Daoy (cell line): Measurements from ENCODE around the gene DAGLA. TPM values are rescaled to one million over a fixed set of nuclear protein-coding genes. Genes with fewer than 3 reads are reported as not detected.
A peak's percentile ranks its signal among the peaks of the same experiment; 100 is the strongest.

Experiments
- DNase-seq: peaks from one replicate; pipeline ENCODE4 v3.0.0-alpha.2; 2015; ENCODE audit warnings: low read depth
- total RNA-seq: library from RNA; depleted of rRNA; stranded (reverse); fragments of >200 nt; shearing (Covaris generic); gene quantifications from 2 replicates; pipeline ENCODE4 v1.2.3, GENCODE V29; 2014

Gene DAGLA
- total RNA-seq, 1 experiment from 2014 or later, result 0.91 TPM

DNA sequence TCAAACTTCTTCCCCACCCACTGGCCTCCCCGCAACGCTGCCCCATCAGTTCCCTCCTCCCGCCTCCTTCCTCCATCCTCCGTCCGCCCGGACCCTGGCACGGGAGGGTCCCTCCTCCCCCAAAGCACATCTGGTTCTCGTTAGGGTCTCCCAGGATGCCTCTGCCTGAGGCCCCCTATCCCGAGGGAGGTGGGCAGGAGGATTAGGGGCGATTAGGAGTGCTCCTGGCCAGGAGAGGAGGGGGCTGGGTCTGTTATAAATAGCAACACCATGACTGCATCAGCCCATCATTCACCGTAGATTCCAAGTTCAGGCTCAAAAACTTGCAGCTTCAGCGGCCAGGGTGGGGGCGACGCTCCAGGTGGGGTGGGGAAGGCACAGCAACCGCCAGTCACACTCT, 82.6 kb downstream of the DAGLA start:
- no peak for DNase-seq

DNA sequence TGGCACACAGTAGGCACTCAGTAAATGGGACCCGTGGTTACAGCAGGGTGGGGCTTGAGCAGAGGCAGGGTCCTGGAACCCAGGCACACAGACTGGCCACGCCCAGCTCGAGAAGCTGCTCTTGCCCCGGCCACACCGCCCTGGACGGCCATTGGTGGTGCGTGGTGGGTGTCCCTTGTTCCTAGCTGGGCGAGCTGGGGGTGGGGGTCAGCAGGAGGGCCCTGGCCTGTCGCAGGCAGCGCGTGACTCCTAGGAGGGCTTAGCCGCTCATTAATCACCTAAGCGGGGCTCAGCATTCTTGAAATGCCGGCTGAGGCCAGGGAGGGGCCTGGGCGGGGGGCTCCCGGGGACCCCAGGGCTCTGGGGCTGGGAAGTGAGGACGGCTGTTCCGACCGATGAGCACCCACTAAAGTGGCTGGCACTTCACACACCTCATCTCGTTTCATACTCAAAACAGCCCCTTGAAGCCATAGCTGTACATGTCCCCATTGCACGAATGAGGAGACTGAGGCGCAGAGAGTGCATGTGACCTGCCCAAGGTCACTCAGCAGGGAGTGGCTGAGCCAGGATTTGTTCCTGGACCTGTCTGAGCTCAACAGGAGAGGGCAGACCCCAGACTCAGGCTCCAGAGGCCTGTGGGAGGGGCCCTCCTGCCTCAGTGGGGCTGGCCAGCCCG, 83.9 kb downstream of the DAGLA start:
- no peak for DNase-seq

DNA sequence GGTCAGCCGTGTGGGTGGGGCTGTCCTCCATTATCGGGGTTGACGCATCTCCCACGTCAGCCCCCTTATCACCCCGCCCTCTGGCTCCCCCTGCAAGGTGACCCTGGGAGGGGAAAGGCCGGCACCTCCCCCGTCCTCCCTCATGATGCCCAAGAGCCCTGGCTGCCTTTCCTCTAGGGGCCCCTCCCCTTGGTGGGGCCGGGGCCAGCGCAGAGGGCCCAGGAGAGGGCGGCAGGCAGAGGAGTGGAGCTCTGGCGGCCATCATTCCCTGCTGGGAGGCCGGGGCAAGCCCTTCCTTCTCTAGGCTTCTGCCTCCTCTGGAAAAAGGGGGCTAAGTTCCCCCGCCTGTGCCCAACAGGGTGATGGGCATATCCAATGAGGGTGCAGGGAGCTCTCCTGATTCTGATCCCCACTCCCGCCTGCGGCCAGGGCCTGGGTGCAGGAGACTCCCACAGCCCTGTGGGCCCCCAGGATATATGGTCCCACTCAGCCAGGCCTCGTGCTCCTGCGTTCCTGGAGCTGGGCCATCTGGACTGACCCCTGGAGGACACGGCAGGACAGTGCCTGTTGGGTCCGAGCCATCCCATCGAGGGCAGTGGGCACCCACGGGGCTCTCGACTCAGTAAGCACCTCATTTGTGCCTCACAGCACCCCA, 84.5 kb downstream of the DAGLA start:
- no peak for DNase-seq

DNA sequence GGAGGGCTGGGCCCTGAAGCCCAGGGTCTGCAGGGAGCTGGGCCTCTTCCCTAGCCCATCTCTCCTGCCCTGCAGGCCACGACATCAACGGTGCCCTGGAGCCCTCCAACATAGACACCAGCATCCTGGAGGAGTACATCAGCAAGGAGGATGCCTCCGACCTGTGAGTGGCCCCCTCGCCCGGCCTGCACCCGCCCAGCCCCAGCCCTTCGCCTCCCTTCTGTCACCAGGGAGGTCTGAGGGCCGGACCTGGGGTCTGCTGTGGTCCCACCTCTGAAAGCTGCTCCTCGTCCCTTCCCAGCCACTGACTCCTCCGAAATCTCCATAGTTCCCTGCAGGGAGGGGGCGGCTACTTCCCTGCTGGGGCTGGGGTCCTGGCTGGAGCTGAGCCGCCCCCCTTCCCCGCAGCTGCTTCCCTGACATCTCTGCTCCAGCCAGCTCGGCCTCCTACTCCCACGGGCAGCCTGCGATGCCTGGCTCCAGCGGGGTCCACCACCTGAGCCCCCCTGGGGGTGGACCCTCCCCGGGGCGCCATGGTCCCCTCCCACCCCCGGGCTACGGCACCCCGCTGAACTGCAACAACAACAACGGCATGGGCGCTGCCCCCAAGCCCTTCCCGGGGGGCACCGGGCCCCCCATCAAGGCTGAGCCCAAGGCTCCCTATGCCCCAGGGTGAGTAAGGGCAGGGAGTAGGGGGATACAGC, 85.5 kb downstream of the DAGLA start:
- DNase-seq, result no peak

DNA sequence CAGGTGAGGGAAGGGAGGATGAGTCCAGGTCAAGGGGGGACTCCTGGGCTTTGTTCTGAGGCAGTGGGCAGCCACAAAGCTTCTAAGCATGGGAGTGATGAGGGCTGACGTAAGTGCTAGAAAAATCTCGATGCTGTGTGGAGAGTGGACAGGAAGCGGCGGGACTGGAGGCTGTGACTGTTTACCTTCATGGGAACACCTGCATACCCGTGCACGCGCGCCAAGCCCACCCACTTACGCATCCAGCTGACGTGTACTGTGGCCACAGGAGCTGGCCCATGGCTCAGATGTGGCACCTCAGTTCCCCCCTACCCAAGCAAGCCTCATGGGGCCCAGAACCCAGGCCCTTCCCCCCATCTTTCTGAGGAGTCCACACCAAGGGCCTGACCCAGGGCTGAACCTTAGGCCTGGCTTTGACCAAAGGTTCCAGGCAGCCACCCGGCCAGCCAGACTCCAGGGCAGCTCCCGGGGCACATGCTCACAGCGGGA, 86.2 kb downstream of the DAGLA start:
- peak; percentile 26 for DNase-seq

DNA sequence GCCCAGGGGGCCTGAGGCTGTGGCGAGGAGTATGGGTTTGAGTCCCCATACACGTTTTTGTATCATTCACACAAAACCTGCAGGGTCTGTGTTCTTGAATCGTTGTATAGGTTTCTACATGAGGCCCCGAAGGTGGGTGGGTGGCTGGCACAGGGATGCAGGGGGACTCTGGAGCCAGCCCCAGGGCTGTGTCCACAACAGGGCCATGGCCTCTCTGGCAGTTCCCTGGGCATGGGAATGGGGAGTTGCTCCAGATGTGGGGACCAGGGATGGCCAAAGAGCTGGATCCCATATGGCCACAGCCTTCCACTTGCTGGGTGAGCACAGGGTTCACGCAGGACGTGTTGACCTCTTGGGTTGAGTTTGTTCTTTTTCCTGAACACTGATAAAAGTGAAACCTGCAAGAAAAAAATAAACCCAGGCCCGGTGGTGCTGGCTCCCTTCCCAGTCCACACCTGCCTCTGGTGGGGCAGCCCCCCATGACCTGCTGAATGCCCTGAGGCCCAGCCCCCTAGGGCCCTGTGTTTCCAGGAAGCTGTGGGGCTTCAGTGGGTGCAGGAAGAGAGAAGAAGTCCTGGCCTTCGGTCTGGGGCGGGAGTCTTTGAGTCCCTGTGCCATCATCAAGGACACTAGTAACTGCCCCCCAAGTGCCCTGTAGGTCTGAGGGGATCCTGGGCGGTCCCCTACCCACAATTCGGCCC, 88.3 kb downstream of the DAGLA start:
- no peak for DNase-seq

DNA sequence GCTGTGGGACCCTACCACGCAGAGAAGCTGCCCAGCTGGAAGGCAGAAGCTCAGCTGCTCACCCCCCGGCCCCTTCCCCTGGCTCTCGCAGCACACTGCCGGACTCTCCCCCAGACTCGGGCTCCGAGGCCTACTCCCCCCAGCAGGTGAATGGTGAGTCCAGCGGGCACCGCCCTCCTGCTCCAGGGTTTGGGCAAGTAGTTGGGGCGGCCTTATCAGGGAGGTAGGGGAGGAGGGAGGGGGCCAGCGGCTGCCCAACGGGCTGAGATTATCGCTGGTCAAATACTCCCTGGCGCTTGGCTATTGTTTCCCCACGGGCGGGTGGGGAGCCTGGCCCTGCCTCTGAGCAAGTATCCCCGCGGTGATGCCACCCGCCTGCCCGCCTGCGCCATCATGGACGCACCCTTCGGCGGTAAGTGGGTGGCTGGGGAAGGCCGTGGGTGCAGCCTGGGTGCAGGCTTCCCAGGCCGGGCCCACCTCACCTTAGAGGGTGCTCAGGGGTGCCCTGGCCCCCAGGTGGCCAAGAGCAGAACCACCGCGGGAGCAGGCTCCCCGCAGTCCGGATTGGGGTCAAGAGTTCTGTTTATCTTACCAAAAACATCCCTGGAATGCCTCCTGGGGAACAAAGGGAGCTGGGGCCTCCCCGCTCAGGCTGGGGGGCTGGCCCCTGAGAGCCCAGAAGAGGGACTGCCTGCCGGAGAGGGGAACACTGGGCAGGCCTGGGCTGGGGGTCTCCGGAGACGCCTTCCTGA, 89.2 kb downstream of the DAGLA start:
- DNase-seq, result no peak

DNA sequence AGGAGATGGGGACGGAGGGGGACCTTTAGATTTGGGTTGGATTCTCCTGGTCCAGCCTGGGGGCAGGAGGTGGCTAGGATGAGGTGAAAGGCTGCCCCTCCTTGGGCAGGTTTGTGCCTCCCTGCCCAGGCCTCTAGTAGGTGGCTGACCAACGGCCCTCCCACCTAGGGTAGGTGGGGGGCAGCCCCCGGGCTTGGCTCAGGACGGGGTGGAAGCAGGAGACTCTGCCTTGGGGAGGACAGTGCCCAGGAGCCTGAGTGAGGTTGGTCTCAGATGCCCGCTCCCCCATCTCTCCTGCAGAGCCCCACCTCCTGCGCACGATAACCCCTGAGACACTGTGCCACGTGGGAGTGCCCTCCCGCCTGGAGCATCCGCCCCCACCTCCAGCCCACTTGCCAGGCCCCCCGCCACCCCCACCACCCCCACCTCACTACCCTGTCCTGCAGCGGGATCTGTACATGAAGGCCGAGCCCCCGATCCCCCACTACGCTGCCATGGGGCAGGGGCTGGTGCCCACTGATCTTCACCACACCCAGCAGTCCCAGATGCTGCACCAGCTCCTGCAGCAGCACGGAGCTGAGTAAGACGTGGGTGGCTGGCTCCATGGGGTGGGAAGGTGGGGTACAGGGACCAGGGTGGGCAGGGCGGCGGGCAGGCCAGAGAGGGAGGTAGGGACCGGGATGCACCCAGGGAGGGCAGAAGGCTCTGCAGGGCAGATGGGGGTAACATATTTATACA, 89.9 kb downstream of the DAGLA start:
- no peak for DNase-seq

DNA sequence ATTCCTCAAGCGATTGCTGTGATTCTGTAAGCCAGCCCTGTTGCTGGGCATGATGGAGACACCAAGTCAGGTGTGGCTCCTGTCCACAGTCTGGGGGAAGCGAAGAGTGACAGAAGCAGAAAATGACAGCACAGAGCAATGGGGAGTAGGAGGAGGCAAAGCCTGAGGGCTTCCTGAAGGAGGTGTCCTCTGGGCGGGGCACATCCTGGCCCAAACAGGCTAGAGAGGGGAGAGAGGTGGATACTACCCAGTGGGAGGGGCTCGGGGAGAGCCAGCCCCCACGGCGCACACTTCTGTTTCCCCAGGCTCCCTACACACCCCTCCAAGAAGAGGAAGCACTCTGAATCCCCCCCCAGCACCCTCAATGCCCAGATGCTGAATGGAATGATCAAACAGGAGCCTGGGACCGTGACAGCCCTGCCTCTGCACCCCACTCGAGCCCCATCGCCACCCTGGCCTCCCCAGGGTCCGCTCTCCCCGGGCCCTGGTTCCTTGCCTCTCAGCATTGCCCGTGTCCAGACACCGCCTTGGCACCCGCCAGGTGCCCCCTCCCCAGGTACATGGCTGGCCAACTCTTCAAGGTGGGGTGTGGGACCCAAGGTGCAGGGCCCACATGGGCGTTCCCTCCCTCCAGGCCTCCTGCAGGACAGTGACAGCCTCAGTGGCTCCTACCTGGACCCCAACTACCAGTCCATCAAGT, 91.2 kb downstream of the DAGLA start:
- no peak for DNase-seq

DNA sequence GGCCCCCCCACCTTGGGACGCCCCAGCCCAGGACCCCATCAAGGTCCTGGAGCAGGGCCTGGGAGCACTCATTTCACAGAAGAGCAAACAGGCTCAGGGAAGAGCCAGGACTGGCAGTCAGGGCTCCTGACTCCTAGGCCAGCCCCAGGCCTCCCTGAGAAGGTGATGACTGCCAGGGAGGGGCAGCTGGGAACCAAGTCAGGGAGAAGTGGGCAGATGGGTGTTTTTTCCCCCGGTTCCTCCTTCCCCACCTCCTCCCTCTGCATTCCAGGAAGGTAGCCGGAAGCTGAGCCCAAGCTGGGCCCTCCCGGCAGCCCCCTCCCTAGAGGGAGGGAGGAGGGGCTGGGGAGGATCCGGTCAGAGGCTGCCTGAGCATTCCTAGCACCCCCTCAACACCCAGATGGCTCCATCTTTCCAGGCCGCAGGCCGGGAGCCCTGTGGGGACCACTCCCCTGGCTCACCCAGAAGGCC, 91.8 kb downstream of the DAGLA start:
- no peak for DNase-seq

DNA sequence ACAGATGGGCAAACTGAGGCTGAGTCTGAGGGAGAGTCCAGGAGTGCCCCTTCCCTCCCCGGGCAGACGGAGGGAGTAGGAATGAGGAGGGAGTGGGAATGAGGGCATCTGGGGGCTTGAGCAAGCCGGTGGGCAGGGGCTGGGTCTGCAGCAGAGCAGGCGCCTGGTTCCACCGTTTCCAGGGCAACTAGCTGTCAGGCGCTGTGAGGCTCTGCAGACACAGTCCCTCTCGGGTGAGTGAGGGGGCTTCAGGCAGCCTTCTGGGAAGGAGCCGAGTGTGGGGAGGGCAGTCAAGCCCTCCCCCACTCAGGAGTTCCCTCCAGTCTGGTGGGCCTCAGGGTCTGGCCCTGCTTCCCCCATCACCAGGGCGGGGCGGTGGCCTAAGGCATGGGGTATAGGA, 93.2 kb downstream of the DAGLA start:
- no peak for DNase-seq

DNA sequence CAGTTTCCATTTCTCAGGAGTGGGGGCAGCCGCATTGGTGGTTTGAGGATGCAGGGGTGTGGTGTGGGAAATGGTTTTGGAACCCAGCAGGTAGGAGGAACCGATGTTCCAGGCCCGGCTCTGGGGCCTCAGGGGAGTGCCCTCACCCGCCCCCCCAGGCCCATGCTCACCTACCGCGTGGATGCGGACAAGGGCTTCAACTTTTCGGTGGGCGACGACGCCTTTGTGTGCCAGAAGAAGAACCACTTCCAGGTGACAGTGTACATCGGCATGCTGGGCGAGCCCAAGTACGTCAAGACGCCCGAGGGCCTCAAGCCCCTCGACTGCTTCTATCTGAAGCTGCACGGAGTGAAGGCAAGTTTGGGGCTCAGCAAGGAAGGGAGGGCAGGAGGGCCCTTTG, 93.6 kb downstream of the DAGLA start:
- no peak for DNase-seq

DNA sequence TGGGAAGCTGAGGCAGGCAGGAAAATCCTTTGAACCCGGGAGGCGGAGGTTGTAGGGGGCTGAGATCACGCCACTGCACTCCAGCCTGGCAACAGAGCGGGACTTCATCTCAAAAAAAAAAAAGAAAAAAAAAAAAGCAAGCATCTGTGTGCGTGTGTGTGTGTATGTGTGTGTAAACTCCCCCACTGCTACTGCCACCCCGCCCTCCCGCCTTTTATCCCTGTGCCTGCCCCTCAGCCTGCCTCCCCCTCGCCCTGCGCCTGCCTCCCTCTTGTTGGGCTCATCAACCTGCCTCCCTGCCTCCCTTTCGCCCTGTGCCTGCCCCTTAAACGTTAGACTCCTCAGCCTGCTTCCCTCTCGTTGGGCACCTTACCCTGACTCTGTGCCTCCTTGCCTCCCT, 94.2 kb downstream of the DAGLA start:
- no peak for DNase-seq

DNA sequence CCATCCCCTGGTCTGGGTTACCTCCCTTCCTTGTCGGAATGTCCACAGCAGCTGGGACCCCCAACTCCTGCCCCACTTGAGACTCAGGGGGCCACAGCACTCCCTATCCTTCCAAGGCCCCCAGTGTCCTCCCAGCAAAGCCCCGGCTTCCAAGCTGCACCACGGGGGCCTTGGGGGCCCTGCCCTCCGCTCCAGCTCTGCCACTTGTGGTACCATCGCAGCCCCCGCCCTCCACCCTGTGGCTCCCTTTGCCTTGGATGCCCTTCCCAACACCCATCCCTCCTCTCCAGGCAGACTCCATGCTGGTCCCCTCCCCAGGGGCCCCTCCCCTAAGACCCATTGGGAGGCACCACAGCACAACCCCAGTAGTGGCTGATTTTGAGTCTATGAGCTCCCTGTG, 94.9 kb downstream of the DAGLA start:
- no peak for DNase-seq

DNA sequence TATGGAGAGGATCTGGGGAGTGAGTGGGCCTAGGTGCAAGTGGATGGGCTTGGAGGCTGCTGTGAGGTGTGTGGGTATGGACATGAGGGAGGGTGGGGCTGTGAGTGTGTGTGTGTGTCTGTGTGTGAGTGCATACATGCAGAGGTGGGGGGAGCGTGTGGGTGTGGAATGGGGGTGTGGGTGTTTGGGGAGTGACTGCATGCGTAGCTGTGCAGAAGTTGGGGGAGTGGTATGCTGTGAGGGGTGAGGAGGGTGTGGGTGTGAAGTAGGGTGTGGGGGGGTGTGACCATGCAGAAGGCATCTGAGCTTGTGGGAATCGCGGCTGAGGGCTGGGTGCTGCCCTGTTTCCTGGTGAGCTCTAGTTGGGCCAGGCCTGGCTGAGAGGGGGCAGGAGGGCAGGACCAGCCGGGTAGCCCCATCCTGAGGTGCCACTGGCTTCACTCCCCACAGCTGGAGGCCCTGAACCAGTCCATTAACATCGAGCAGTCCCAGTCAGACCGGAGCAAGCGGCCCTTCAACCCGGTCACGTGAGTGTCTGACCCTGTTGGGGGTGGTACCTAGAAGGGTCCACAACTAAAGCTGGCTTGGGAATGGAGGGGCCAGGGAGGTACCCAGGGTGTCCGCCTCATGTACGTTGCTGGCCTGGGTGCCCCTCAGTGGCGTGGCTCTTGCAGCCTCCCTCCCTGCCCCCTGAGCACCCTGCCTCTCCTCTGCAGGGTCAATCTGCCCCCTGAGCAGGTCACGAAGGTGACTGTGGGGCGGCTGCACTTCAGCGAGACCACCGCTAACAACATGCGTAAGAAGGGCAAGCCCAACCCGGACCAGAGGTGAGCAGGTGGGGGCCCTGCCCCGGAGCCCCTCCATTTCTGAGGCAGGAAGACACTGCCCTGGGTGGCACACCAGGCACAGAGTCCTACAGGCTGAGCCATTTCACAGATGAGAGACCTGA, 95.7 kb downstream of the DAGLA start:
- DNase-seq, result no peak

DNA sequence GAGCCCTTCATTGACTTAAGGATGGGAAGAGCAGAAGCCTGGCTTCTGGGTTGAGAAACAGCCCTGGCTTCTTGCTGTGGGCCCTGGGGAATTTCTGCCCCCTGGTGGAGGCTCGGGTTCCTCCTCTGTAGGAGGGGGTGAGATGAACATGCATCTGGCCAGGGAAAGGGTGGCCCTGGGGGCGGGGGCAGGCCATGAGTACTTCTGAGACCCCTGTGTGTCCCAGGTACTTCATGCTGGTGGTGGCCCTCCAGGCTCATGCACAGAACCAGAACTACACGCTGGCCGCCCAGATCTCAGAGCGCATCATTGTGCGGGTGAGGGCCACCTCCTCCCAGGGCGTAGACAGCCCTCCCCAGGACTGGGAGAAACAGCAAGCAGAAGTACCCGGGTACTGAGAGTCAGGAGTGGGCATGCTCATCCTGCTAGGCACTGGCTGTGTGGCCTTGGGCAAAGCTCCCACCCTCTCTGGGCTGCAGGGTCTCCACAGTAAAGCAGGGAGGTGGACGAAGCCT, 96.4 kb downstream of the DAGLA start:
- peak; percentile 50 for DNase-seq

DNA sequence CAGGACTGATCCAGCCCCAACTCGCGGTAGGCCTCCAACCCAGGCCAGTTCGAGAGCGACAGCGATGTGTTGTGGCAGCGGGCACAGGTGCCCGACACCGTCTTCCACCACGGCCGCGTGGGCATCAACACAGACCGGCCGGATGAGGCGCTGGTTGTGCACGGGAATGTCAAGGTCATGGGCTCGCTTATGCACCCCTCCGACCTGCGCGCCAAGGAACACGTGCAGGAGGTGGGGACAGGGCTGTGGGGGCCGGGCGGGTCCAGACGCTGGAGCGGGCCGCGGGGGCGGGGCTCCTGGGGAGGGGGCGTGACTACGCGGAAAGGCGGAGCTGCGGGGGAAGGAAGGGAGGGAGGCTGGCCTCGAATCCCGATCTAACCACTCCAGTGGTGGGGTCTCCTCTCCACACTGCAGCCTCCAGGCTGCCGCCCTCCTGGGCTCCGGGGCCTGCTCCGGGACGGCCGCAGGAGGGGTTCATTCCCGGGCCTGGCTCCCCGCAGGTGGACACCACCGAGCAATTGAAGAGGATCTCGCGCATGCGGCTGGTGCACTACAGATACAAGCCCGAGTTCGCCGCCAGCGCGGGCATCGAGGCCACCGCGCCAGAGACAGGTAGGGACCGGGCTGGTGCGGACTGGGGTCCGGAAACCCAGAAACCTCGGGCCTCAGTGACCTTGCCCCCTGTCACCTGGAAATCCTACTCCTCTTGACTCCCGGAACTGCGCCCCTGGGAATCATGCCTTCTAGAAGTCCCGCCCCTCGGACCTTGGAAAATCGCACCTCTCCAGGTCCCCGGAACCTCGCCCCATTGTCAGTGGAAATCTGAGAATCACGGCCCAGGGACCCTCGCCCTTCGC, 97.3 kb downstream of the DAGLA start:
- no peak for DNase-seq

DNA sequence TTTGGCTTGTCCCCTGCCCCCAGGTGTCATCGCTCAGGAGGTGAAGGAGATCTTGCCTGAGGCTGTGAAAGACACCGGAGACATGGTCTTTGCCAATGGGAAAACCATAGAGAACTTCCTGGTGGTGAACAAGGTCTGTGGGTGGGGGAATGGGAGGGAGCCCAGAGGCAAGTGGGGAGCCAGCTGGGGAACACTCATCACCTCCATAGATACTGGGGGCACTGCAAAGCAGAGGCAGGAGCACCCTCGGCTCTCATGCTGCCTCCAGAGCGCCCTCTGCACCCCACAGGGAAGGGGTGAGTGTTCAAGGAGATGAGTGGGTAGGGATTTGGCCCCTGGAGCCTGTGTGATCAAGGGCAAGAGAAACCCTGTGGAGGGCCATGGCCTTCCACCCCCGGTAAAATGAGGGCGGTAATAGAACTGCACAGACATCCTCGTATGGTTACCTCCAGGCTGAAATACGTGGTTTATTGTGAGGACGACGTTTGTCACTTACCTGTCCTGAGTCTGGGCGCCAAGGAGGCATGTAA, 98.2 kb downstream of the DAGLA start:
- no peak for DNase-seq
